OCI-LY7 (cell line): ENCODE measurements around the gene ASB17. TPM values are rescaled to one million over a fixed set of nuclear protein-coding genes. Genes with fewer than 3 reads are reported as not detected.
"Not testable (repeated sequence)": the region's sequence is repeated elsewhere in the genome, so short reads cannot be mapped to it uniquely, and the experiment has no call there.

ENCODE experiments used
- BruUV-seq: library from RNA; stranded (reverse); fragments of 400-500 nt; replicated peaks from 2 replicates; lab custom pipeline; 2021; lab: Mats Ljungman, UMichigan
- CTCF ChIA-PET: fragments of 300-600 bp; sonication (Branson Sonifier 250); formaldehyde crosslinking; loops from one replicate; lab custom pipeline; 2022; ENCODE audit warnings: antibody characterized with exemption; ENCODE audit not compliant: unreplicated experiment; lab: Charles Lee
- POLR2A ChIA-PET: fragments of 300-600 bp; sonication (Branson Sonifier 250); formaldehyde crosslinking; loops from one replicate; lab custom pipeline; 2022; ENCODE audit warnings: antibody characterized with exemption; lab: Charles Lee
- DNase-seq: peaks from one replicate; pipeline ENCODE4 v3.0.0-alpha.2; 2015; ENCODE audit warnings: low spot score
- H2AFZ ChIP-seq: fragments of 200-600 bp; sonication (generic), shearing (Covaris generic); 2 replicates; pipeline ENCODE4 v1.6.1; 2014; ENCODE audit warnings: mild to moderate bottlenecking, antibody characterized with exemption, low read length, moderate library complexity
- H3K27ac ChIP-seq: fragments of 200-600 bp; sonication (generic); 2 replicates; pipeline ENCODE4 v1.5.1; 2014; ENCODE audit warnings: mixed run types, low read depth, mild to moderate bottlenecking, moderate library complexity, low read length, inconsistent platforms; ENCODE audit not compliant: poor library complexity, severe bottlenecking
- H3K36me3 ChIP-seq: fragments of 200-600 bp; sonication (generic); 2 replicates; pipeline ENCODE4 v1.6.1; 2014; ENCODE audit warnings: mild to moderate bottlenecking, antibody characterized with exemption, low read length, moderate library complexity, mixed read lengths; ENCODE audit not compliant: insufficient read depth
- H3K4me1 ChIP-seq: fragments of 200-600 bp; sonication (generic); 2 replicates; pipeline ENCODE4 v1.5.1; 2014; ENCODE audit warnings: mild to moderate bottlenecking, low read length; ENCODE audit not compliant: insufficient read depth, poor library complexity, severe bottlenecking
- H3K4me2 ChIP-seq: fragments of 200-600 bp; sonication (generic); 2 replicates; pipeline ENCODE4 v1.6.1; 2014; ENCODE audit warnings: mild to moderate bottlenecking, low read length
- H3K4me3 ChIP-seq: fragments of 200-600 bp; sonication (generic); 2 replicates; pipeline ENCODE4 v1.5.1; 2014; ENCODE audit warnings: mild to moderate bottlenecking, low read depth, low read length; ENCODE audit not compliant: poor library complexity, severe bottlenecking
- H3K79me2 ChIP-seq: fragments of 200-600 bp; sonication (generic); 2 replicates; pipeline ENCODE4 v1.6.1; 2016; ENCODE audit warnings: low read depth, mild to moderate bottlenecking, low read length, moderate library complexity, mixed read lengths; ENCODE audit not compliant: insufficient read depth
- H3K9me2 ChIP-seq: fragments of 200-600 bp; sonication (generic); 2 replicates; pipeline ENCODE4 v1.6.1; 2016; ENCODE audit warnings: mild to moderate bottlenecking, low read length, mixed read lengths; ENCODE audit not compliant: insufficient read depth
- H3K9me3 ChIP-seq: fragments of 200-600 bp; sonication (generic); 2 replicates; pipeline ENCODE4 v1.6.1; 2014; ENCODE audit warnings: mild to moderate bottlenecking, mixed run types, low read length, mixed read lengths
- H4K20me1 ChIP-seq: fragments of 200-600 bp; sonication (generic); 2 replicates; pipeline ENCODE4 v1.6.1; 2014; ENCODE audit warnings: mild to moderate bottlenecking, antibody characterized with exemption, low read length, moderate library complexity, mixed read lengths; ENCODE audit not compliant: insufficient read depth
- CTCF ChIP-seq: fragments of 200-600 bp; sonication (generic); conservative IDR thresholded peaks from 2 replicates; pipeline ENCODE4 v1.5.1; 2014; ENCODE audit warnings: mild to moderate bottlenecking, antibody characterized with exemption, low read length, moderate library complexity, mixed read lengths
- EZH2phosphoT487 ChIP-seq: fragments of 200-600 bp; sonication (generic); IDR thresholded peaks from 2 replicates; pipeline ENCODE4 v1.6.1; 2018; ENCODE audit warnings: low read depth, borderline replicate concordance, mild to moderate bottlenecking, mixed run types, antibody characterized with exemption, low read length, moderate library complexity, mixed read lengths
- intact Hi-C: fragments of 100-400 bp; cut with micrococcal nuclease; formaldehyde crosslinking; loops from one replicate; pipeline ENCODE4 v1.10.0; 2022; ENCODE audit not compliant: unreplicated experiment
- total RNA-seq, 2 experiments: library from RNA; depleted of rRNA in 1 of 2; stranded (reverse); fragments of >200 nt in 1 of 2; shearing (Covaris generic) in 1 of 2; gene quantifications; 2 replicates each; pipeline ENCODE4 v1.2.3, GENCODE V29; 2014 to 2022

Gene ASB17
- total RNA-seq, 2 experiments from 2014 or later, result not detected

- Histone ChIP-seq H3K4me3 (no peak overlapping the region), H3K27ac (no peak overlapping the region), H3K4me1 (no peaks in the 10 kb centered on the region), H3K36me3 (no peaks in the 10 kb centered on the region), H3K9me3 (no peaks in the 10 kb centered on the region), H3K79me2 (no peaks in the 10 kb centered on the region), H3K9me2 (no peaks in the 10 kb centered on the region), H2AFZ (no peak overlapping the region), H3K4me2 (no peak overlapping the region), H4K20me1 (no peaks in the 10 kb centered on the region)
- CTCF ChIA-PET, result no interaction called here
- no peak for TF ChIP-seq EZH2phosphoT487
- TF ChIP-seq CTCF, result no peak
- POLR2A ChIA-PET, result no interaction called here
- intact Hi-C loops, result no loop called here
- DNase-seq, result no peak
- no TSS peak for BruUV-seq
These were observed 32.7 kb upstream of the ASB17 start for GRCh38 chr1:75964760-75965408.

DNA sequence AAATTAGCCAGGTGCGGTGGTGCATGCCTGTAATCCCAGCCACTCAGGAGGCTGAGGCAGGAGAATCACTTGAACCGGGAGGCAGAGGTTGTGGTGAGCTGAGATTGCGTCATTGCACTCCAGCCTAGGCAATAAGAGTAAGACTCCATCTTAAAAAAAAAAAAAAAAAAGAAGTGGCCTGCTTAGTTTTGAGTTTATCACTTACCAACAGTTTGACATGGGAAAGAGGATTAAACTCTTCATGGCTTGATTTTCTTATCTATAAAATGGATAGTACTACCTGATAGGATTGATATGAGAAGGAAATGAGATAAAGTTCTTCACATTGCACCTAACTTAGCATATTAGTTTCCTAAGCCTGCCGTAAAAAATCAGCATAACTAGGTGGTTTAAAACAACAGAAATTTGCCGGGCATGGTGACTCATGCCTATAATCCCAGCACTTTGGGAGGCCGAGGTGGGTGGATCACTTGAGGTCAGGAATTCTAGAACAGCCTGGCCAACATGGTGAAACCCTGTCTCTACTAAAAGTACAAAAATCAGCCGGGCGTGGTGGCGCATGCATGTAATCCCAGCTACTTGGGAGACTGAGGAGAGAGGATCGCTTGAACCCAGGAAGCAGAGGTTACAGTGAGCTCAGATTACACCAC, 32.0 kb upstream of the ASB17 start:
- POLR2A ChIA-PET, H2AFZ ChIP-seq: not testable (repeated sequence)

DNA sequence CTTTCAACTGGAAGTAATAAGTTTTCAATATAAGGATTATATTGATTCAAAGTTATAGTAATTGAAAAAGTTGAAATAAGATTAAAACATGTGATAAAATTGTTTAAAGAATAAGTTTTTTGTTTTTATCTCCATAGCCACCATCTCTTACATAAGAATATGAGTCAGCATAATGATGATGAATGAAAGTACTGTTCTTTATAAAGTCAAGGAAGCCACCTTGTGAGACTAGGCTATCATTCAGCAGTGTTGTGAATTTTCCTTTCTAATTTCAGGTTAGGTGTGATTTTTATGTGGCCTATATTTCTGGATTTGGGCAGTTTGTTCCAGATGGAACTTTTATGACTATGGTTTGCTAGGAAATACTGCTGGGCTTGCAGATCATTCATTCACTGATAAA, 22.4 kb upstream of the ASB17 start:
- TF ChIP-seq CTCF (no peak), EZH2phosphoT487 (no peak)
- ChIA-PET CTCF (no interaction called here), POLR2A (no interaction called here)
- Histone ChIP-seq H3K79me2 (no peaks in the 10 kb centered on the region), H3K4me2 (no peak overlapping the region), H3K36me3 (no peaks in the 10 kb centered on the region), H3K4me3 (no peak overlapping the region), H4K20me1 (no peaks in the 10 kb centered on the region), H2AFZ (no peak overlapping the region), H3K9me3 (no peaks in the 10 kb centered on the region), H3K27ac (no peak overlapping the region), H3K9me2 (no peaks in the 10 kb centered on the region), H3K4me1 (no peaks in the 10 kb centered on the region)
- DNase-seq, result no peak
- intact Hi-C loops, result no loop called here
- BruUV-seq, result no TSS peak

More for the DNA sequence above, 32.0 kb upstream of the ASB17 start:
- H3K79me2 ChIP-seq, DNase-seq, H3K9me2 ChIP-seq, H3K4me3 ChIP-seq, CTCF ChIA-PET, H3K4me1 ChIP-seq, H3K9me3 ChIP-seq, H3K36me3 ChIP-seq, H3K4me2 ChIP-seq, BruUV-seq, intact Hi-C loops, H3K27ac ChIP-seq, H4K20me1 ChIP-seq: not testable (repeated sequence)
